ENCODE results near the gene ATF4. TPM values are rescaled to one million over a fixed set of nuclear protein-coding genes. Genes with fewer than 3 reads are reported as not detected.
A peak's percentile ranks its signal among the peaks of the same experiment; 100 is the strongest.

Gene ATF4
- total and polyA plus RNA-seq, 2 of the 8 experiments (the other 6 are each of a cell fraction or from before 2014, with no cell fraction given) = 553 to 704 TPM

GRCh38 chr22:39563571-39564428 is 43.4 kb downstream of the ATF4 start:
- DNase-seq (ENCODE audit: low read depth in 1 of 2, low spot score in 2 of 2) (no peak), FAIRE-seq (no peak)
- Histone ChIP-seq H3K4me3 (ENCODE audit: extremely low read depth in 1 of 4, insufficient read depth in 2 of 4, low read depth in 3 of 4, low read length in 4 of 4) (no peak overlapping the region), H3K27me3 (replicated peaks in 1 of 4; ENCODE audit: control insufficient read depth in 3 of 4, extremely low read depth in 1 of 4, insufficient read depth in 3 of 4, low read length in 3 of 4) (peaks cover 3 to 19% (median 15%) of the 10 kb centered on the region in 4 experiments), H4K91ac (replicated peaks; ENCODE audit: insufficient read length, low read length) (no peak overlapping the region), H2AK5ac (ENCODE audit: low read depth, low read length) (peak overlapping the region; percentile 72), H4K20me1 (replicated peaks in 1 of 2; ENCODE audit: control insufficient read depth in 1 of 2, insufficient read depth in 2 of 2, low read length in 2 of 2) (peaks cover 0 to 20% of the 10 kb centered on the region in 2 experiments), H3K9ac (replicated peaks in 1 of 4; ENCODE audit: extremely low read depth in 1 of 4, low read depth in 3 of 4, low read length in 3 of 4) (no peak overlapping the region; a peak in 2 of 7 replicates), H2BK5ac (ENCODE audit: low read depth, low read length) (no peak overlapping the region), H3K18ac (ENCODE audit: extremely low read depth, low read length) (no peak overlapping the region), H3K23ac (ENCODE audit: insufficient read length) (no peak overlapping the region), H2BK120ac (replicated peaks; ENCODE audit: low read depth, low read length) (no peak overlapping the region), H2BK15ac (ENCODE audit: low read length) (peak overlapping the region; percentile 11; the same call in 1 of the 2 replicates), H4K8ac (ENCODE audit: extremely low read depth, insufficient read depth, low read length) (no peak overlapping the region), H3K14ac (ENCODE audit: insufficient read length) (no peak overlapping the region), H3K4ac (replicated peaks; ENCODE audit: insufficient read length, low read depth, low read length) (no peak overlapping the region), H3K36me3 (ENCODE audit: control insufficient read depth in 2 of 4, insufficient read depth in 4 of 4, low read length in 3 of 4) (no peaks in the 10 kb centered on the region; a peak in 1 of 8 replicates), H3K23me2 (ENCODE audit: low read depth, low read length) (peaks cover 19% of the 10 kb centered on the region; the same call in 1 of the 2 replicates), H3K79me1 (ENCODE audit: low read depth, low read length) (peaks cover 9% of the 10 kb centered on the region; the same call in 1 of the 2 replicates), H4K5ac (ENCODE audit: insufficient read length, low read depth, low read length) (no peak overlapping the region), H2BK12ac (ENCODE audit: low read depth, low read length) (peak overlapping the region; percentile 18; the same call in 1 of the 2 replicates), H3K4me2 (ENCODE audit: insufficient read depth in 1 of 2, low read depth in 2 of 2, low read length in 2 of 2) (no peak overlapping the region), H3K4me1 (replicated peaks in 1 of 4; ENCODE audit: control insufficient read depth in 3 of 4, insufficient read depth in 4 of 4, low read length in 3 of 4) (peaks cover 4 to 10% (median 7%) of the 10 kb centered on the region in 4 experiments; a peak in 6 of 7 replicates), H3K79me2 (ENCODE audit: control insufficient read depth in 1 of 2, insufficient read depth in 2 of 2, low read length in 2 of 2) (peaks cover 0 to 4% of the 10 kb centered on the region in 2 experiments; a peak in 2 of 4 replicates), H3K56ac (replicated peaks; ENCODE audit: insufficient read length, low read depth, low read length) (peak overlapping the region; percentile 95), H3K9me3 (ENCODE audit: insufficient read depth in 2 of 2, low read depth in 1 of 2, low read length in 1 of 2) (peaks cover 0 to 7% of the 10 kb centered on the region in 2 experiments; a peak in 1 of 4 replicates), H3K27ac (ENCODE audit: low read depth, low read length) (no peak overlapping the region), H2BK20ac (ENCODE audit: low read length) (peak overlapping the region; percentile 9; the same call in 1 of the 2 replicates), H2AFZ (ENCODE audit: low read length) (no peak overlapping the region)
- CTCF ChIA-PET (ENCODE audit: partially characterized antibody) = interaction anchor here (1.1 to 1.6 kb wide), 2 partner anchors 21 to 472 kb away, joined by 3 to 4 read pairs; no protein-coding TSS in a partner anchor
- WGBS, 2 experiments (ENCODE audit: extremely low coverage in 1 of 2, insufficient coverage in 1 of 2, insufficient read length in 1 of 2, insufficient replicate concordance in 2 of 2, low coverage in 1 of 2, low lambda C conversion rate in 2 of 2, missing lambda C conversion rate in 1 of 2) = 84% methylated on average over 7 of the region's 7 CpGs; no CpG with 5 or more reads in 1 of the 2 experiments
- POLR2A ChIA-PET (ENCODE audit: partially characterized antibody) = no interaction called here
- TF ChIP-seq ATF2 (IDR thresholded peaks at IDR 0.05; ENCODE audit: low read length) (no peak), SAP30 (IDR thresholded peaks at IDR 0.05; ENCODE audit: insufficient read depth, insufficient replicate concordance, low read length) (no peak), ATF3 (IDR thresholded peaks at IDR 0.05; ENCODE audit: insufficient read depth, low read depth, low read length) (no peak), E2F6 (IDR thresholded peaks at IDR 0.05) (no peak), KDM5A (IDR thresholded peaks at IDR 0.05; ENCODE audit: low read length) (no peak), KDM4A (IDR thresholded peaks at IDR 0.05; ENCODE audit: low read depth, low read length, severe bottlenecking) (no peak), ASH2L (IDR thresholded peaks at IDR 0.05; ENCODE audit: low read length) (no peak)

Data from H1 (cell line).